RWPE1 (cell line): Measurements from ENCODE around the gene PPME1.
"Not testable (repeated sequence)": the region's sequence is repeated elsewhere in the genome, so short reads cannot be mapped to it uniquely, and the experiment has no call there.

Experiments
- CTCF ChIA-PET: fragments of 350-600 bp; sonication (Branson Sonifier 250); formaldehyde crosslinking; extraction: SDS; loops from one replicate; lab custom pipeline; 2021; lab: Yijun Ruan, JAX
- POLR2A ChIA-PET: fragments of 400-600 bp; formaldehyde crosslinking; extraction: SDS; loops from one replicate; lab custom pipeline; 2020; ENCODE audit warnings: antibody characterized with exemption; ENCODE audit not compliant: low non-redundant PET; lab: Yijun Ruan, JAX
- DNase-seq: peaks from one replicate; pipeline ENCODE4 v3.0.0; 2012; ENCODE audit warnings: low spot score
- H3K27ac ChIP-seq: fragments of 450-650 bp; 2 replicates; pipeline ENCODE4 v1.5.1; 2017
- CTCF ChIP-seq: fragments of 450-650 bp; conservative IDR thresholded peaks from 2 replicates; pipeline ENCODE4 v1.5.1; 2017; ENCODE audit warnings: low read depth, mild to moderate bottlenecking

The PPME1 gene

GRCh38 chr11:74134661-74135060 lies 36.4 kb upstream of the PPME1 start:
- H3K27ac ChIP-seq: no peak overlapping the region
- DNase-seq: no peak
- ChIA-PET POLR2A (interaction anchor here (0.7 kb wide), 1 partner anchor 36 kb away, joined by 4 read pairs; no protein-coding TSS in a partner anchor), CTCF (interaction anchor here (0.9 kb wide), 1 partner anchor 171 kb away, joined by 4 read pairs; no protein-coding TSS in a partner anchor)
- no peak for TF ChIP-seq CTCF

- POLR2A ChIA-PET: interaction anchor here (0.7 kb wide), 1 partner anchor 35 kb away, joined by 4 read pairs; no protein-coding TSS in a partner anchor
- no peak for TF ChIP-seq CTCF
- H3K27ac ChIP-seq: peak overlapping the region; percentile 56
- DNase-seq: no peak
- CTCF ChIA-PET: interaction anchor here (0.9 kb wide), 1 partner anchor 171 kb away, joined by 4 read pairs; no protein-coding TSS in a partner anchor
Observed at GRCh38 chr11:74135127-74135840, 35.8 kb upstream of the PPME1 start.

GRCh38 chr11:74138021-74138420 lies 33.1 kb upstream of the PPME1 start:
- no peak for DNase-seq
- TF ChIP-seq CTCF: no peak
- ChIA-PET CTCF (no interaction called here), POLR2A (no interaction called here)
- peak overlapping the region; percentile 76 for H3K27ac ChIP-seq

- no peak for TF ChIP-seq CTCF
- POLR2A ChIA-PET: interaction anchor here (0.7 kb wide), 1 partner anchor 16 kb away, joined by 3 read pairs; no protein-coding TSS in a partner anchor
- H3K27ac ChIP-seq: no peak overlapping the region
- peak; percentile 85 for DNase-seq
- CTCF ChIA-PET: no interaction called here
Observed at GRCh38 chr11:74138572-74138971, 32.5 kb upstream of the PPME1 start.

- no peak overlapping the region for H3K27ac ChIP-seq
- ChIA-PET POLR2A (interaction anchor here (0.7 kb wide), 1 partner anchor 15 kb away, joined by 3 read pairs; no protein-coding TSS in a partner anchor), CTCF (no interaction called here)
- no peak for DNase-seq
- TF ChIP-seq CTCF: no peak
Observed at GRCh38 chr11:74139151-74139918, 31.8 kb upstream of the PPME1 start.

- DNase-seq, POLR2A ChIA-PET, H3K27ac ChIP-seq, CTCF ChIA-PET: not testable (repeated sequence)
Observed at GRCh38 chr11:74139919-74140431, 31.1 kb upstream of the PPME1 start.
